ENCODE results near the gene HERPUD1.

The HERPUD1 gene

GRCh38 chr16:56993204-56993603 is 61.3 kb downstream of the HERPUD1 start:
- FAIRE-seq (no peak), DNase-seq (ENCODE audit: insufficient read length, low spot score) (no peak)

GRCh38 chr16:56994311-56994710 is 62.4 kb downstream of the HERPUD1 start:
- no peak for FAIRE-seq
- DNase-seq (ENCODE audit: insufficient read length, low spot score), result no peak
